Liver (tissue), 2 donors: ENCODE results near the gene SLC25A43.

Source experiments
- CTCF ChIP-seq: fragments of 150-350 bp; IDR thresholded peaks from 2 replicates; pipeline ENCODE4 v1.5.1; 2017; ENCODE audit warnings: improper control_type of control experiment, low read depth, low read length; ENCODE audit not compliant: missing input control
- MAX ChIP-seq: IDR thresholded peaks from 2 replicates; pipeline ENCODE4 v1.6.1; 2016; ENCODE audit warnings: antibody characterized with exemption
- REST ChIP-seq: IDR thresholded peaks from 2 replicates; pipeline ENCODE4 v1.6.1; 2016; ENCODE audit warnings: antibody characterized with exemption, mild to moderate bottlenecking
- ZBTB33 ChIP-seq: IDR thresholded peaks from 2 replicates; pipeline ENCODE4 v1.6.1; 2016; ENCODE audit warnings: antibody characterized with exemption
- donor health status: healthy.

- TF ChIP-seq CTCF (no peak), MAX (no peak), ZBTB33 (no peak), REST (no peak)
Measured at GRCh38 chrX:119500061-119500800, 101.1 kb downstream of the SLC25A43 start.
